Sigmoid colon (tissue), 7 donors: ENCODE results near the gene LRRC52. TPM values are rescaled to one million over a fixed set of nuclear protein-coding genes. Genes with fewer than 3 reads are reported as not detected.

Source experiments
- DNase-seq: peaks from one replicate; pipeline ENCODE4 v3.0.0-alpha.2; 2019
- H3K27ac ChIP-seq, 4 donors: fragments of 200-600 bp; sonication (generic); one replicate each; pipeline ENCODE4 v1.5.1; 2016 to 2019; ENCODE audit warnings: mild to moderate bottlenecking in 1 of 4
- H3K27me3 ChIP-seq, 3 donors: fragments of 200-600 bp; sonication (generic); one replicate each; pipeline ENCODE4 v1.5.1; 2019; ENCODE audit warnings: mild to moderate bottlenecking in 1 of 3
- H3K36me3 ChIP-seq, 4 donors: fragments of 200-600 bp; sonication (generic); one replicate each; pipeline ENCODE4 v1.5.1; 2016 to 2019
- H3K4me1 ChIP-seq, 4 donors: fragments of 200-600 bp; sonication (generic); one replicate each; pipeline ENCODE4 v1.5.1; 2017 to 2019
- H3K4me3 ChIP-seq, 4 donors: fragments of 200-600 bp; sonication (generic); one replicate each; pipeline ENCODE4 v1.5.1; 2017 to 2019; ENCODE audit warnings: mild to moderate bottlenecking in 2 of 4, moderate library complexity in 1 of 4
- H3K9me3 ChIP-seq, 4 donors: fragments of 200-600 bp in 3 of 4; sonication (generic) in 3 of 4; one replicate each; pipeline versions ENCODE4 v1.5.1 to v1.6.1; 2013 to 2019
- EP300 ChIP-seq, 4 donors: sonication (generic); formaldehyde crosslinking; IDR thresholded peaks; one replicate each; pipeline ENCODE4 v1.6.1; 2017; ENCODE audit warnings: antibody characterized with exemption in 4 of 4
- POLR2A ChIP-seq, 2 donors: fragments of 450-650 bp; IDR thresholded peaks; one replicate each; pipeline ENCODE4 v1.6.1; 2016; ENCODE audit warnings: antibody characterized with exemption in 2 of 2, mild to moderate bottlenecking in 2 of 2, moderate library complexity in 2 of 2
- POLR2AphosphoS5 ChIP-seq, 4 donors: sonication (generic); formaldehyde crosslinking; IDR thresholded peaks; one replicate each; pipeline ENCODE4 v1.6.1; 2017; ENCODE audit warnings: antibody characterized with exemption in 4 of 4
- WGBS, 2 donors: extraction: QIAGEN DNeasy Blood & Tissue Kit; methylation state at CpG; one replicate each; pipeline ENCODE4 v1.1.7; 2013; 5-methylcytosine and 5-hydroxymethylcytosine counted together
- intact Hi-C: fragments of 100-400 bp; cut with DNase I; formaldehyde crosslinking; loops from one replicate; pipeline ENCODE4 v1.15.1; 2023
- polyA plus RNA-seq, 3 donors: library from polyadenylated mRNA; stranded (reverse); fragments of 200-250 nt; gene quantifications; one replicate each; pipeline ENCODE4 v1.2.3, GENCODE V29; 2013
- total RNA-seq, 4 donors: library from RNA; depleted of rRNA; stranded (reverse); fragments of >200 nt; gene quantifications; one replicate each; pipeline ENCODE4 v1.1.0, GENCODE V29; 2016
- TF ChIP-seq, protein P1 (sequence below), 4 experiments: fragments of 450-650 bp in 3 of 4; fragments of 200-600 bp in 1 of 4; IDR thresholded peaks; one replicate each; pipeline ENCODE4 v1.5.1; 2016 to 2019; ENCODE audit warnings: antibody characterized with exemption in 4 of 4, mild to moderate bottlenecking in 3 of 4, moderate library complexity in 2 of 4
- donor health status: healthy with polysubstance abuse.
- donor health status: Bipolar disorder and iron deficiency.
- donor health status: healthy.

The LRRC52 gene
- total and polyA plus RNA-seq, 7 donors = not detected

DNA sequence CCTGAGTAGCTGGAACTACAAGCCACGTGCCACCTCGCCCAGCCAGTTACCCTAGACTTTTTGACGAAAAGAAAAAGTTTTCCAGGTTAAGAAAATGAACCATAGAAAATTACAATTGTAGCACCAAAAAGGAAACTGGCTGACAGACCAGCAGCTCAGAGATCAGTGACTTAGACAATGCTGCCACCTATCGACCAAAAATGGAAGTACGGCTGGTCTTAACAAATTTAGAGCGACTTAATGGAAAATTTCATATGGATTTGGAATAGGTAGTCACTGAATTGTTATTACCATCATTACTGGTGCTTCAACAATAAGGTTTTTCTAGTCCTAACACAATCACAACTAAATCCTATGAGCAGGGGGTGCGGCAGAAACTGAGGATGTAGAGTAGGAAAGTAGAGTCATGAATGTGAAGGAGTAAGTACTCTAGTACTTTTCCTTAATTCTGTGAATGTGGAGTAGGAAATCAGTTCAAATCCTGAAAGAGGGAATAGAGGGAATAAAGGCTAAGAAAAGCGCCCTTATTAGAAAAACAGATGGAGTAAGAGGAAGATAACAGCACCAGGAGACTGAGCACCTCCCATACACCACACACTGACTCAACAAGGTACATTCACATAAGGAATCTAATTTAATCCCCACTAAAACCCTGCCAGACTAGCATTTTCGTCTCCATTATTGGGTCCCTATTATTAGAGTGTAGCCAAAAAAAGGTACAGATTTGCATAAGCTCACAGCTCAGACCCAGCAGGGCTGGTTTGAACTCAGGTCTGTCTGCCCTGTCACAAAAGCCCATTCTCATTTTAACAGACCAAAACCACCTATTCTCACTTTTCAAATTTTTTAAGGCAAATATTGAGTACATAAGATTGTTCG, 49.4 kb downstream of the LRRC52 start:
- Histone ChIP-seq H3K4me1 (peaks cover 0 to 5% (median 2%) of the 10 kb centered on the region in 4 donors), H3K4me3 (no peak overlapping the region), H3K36me3 (no peaks in the 10 kb centered on the region), H3K9me3 (no peaks in the 10 kb centered on the region), H3K27me3 (peaks cover 0 to 11% (median 0%) of the 10 kb centered on the region in 3 donors), H3K27ac (no peak overlapping the region)
- TF ChIP-seq EP300 (IDR thresholded peaks at IDR 0.05) = no peak
- TF ChIP-seq, protein P1, sequence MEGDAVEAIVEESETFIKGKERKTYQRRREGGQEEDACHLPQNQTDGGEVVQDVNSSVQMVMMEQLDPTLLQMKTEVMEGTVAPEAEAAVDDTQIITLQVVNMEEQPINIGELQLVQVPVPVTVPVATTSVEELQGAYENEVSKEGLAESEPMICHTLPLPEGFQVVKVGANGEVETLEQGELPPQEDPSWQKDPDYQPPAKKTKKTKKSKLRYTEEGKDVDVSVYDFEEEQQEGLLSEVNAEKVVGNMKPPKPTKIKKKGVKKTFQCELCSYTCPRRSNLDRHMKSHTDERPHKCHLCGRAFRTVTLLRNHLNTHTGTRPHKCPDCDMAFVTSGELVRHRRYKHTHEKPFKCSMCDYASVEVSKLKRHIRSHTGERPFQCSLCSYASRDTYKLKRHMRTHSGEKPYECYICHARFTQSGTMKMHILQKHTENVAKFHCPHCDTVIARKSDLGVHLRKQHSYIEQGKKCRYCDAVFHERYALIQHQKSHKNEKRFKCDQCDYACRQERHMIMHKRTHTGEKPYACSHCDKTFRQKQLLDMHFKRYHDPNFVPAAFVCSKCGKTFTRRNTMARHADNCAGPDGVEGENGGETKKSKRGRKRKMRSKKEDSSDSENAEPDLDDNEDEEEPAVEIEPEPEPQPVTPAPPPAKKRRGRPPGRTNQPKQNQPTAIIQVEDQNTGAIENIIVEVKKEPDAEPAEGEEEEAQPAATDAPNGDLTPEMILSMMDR (IDR thresholded peaks at IDR 0.05) = peak; percentile 82 to 92 (median 89)
- peak; percentile 75 for DNase-seq
- intact Hi-C loops = loop anchor here (1.0 to 10.0 kb wide), 4 partner anchors 200 to 572 kb away; partner anchors contain the start of gene FAM78B
- 0 to 6% methylated on average over 10 of the region's 10 CpGs for WGBS, 2 donors

DNA sequence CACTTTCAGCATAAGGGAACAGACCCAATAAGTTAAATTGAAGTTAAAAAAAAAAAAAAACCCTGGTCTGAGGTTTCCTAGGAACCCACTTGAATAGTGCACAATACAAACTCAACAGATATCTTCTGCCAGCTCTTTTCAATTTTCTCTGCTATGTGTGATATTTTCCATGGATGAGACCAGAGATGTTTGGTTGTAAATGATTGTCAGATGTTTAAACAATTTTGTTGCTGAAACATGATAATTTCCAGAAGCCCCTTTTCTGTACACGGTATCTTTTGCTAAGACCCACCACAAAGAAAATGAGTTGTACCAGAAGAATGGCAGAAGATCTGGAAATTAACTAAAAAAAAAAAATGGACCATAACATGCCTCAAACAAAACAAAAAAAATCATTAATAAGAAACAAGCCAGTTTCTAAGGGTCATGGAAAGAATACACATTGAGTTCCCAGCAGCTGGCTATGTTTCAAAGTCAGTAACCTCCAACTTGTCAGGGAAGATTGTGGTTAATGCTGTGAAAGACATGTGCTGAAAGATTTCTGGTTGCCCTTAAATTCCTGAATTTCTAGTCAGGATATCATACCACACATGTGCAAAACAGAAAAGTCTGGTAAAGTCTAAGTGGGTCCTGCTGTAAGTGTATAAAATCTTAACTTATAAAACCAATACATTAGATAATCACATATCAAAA, 51.6 kb downstream of the LRRC52 start:
- peaks cover 0 to 11% (median 0%) of the 10 kb centered on the region in 3 donors for H3K27me3 ChIP-seq
- peaks cover 0 to 12% (median 5%) of the 10 kb centered on the region in 4 donors for H3K4me1 ChIP-seq
- H3K4me3 ChIP-seq = no peak overlapping the region
- H3K9me3 ChIP-seq = no peaks in the 10 kb centered on the region
- TF ChIP-seq EP300 (IDR thresholded peaks at IDR 0.05) (no peak), POLR2AphosphoS5 (IDR thresholded peaks at IDR 0.05) (no peak), POLR2A (IDR thresholded peaks at IDR 0.05) (no peak)
- TF ChIP-seq, protein P1 (IDR thresholded peaks at IDR 0.05) = no peak
- no peak for DNase-seq
- intact Hi-C loops = loop anchor here (10.0 kb wide), 1 partner anchor 569 kb away; the partner anchor contains the start of gene FAM78B
- H3K36me3 ChIP-seq = no peaks in the 10 kb centered on the region
- H3K27ac ChIP-seq = no peak overlapping the region
- WGBS, 2 donors = 61 to 70% methylated on average over 1 of the region's 1 CpG

DNA sequence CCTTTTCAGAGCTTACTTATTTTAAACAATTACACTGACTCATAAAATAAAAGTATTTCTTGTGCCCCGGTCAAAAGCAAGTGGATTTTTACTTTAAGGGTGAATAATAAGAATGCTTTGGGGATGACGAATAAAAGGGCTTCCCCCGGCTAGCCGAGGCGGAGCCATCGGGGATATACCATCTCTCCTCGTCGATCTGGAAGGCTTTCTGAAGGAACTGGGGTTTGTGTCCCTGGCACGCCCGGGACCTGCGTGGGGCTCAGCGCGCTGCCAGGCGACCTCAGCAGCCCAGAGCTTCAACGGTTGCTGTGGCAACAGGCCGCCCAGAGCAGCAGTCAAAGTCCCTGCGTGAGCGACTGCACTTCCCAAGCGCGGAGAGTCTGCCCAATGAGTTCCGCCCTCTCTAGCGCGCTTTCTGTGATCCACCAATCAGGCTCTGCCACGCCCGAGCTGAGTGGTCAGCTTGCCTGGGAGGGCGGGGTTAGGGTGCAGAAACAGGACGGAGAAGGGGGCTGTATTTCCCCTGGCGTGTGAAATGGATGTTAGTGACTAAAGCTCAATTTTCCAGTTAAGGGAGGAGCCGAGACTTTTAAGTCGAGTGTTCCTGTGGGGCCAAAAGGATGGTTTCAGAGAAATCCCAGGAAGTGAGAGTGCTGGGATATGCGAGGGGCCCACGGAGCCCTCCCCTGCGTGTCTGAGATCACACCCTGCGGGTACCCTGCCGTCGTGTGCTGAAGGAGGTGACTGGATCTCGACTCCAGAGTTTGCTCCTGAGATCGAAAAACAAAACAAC, 54.3 kb downstream of the LRRC52 start:
- Histone ChIP-seq H3K4me1 (peaks cover 0 to 12% (median 5%) of the 10 kb centered on the region in 4 donors), H3K27ac (peak overlapping the region; percentile 66 to 76 (median 74)), H3K36me3 (no peaks in the 10 kb centered on the region), H3K27me3 (peaks cover 0 to 11% (median 0%) of the 10 kb centered on the region in 3 donors), H3K9me3 (no peaks in the 10 kb centered on the region), H3K4me3 (peak overlapping the region; percentile 50 to 57 (median 53))
- intact Hi-C loops = loop anchor here (1.0 to 10.0 kb wide), 2 partner anchors 33 to 567 kb away; partner anchors contain the start of genes FAM78B and MGST3
- peak in 1 of 2 donors; percentile 39 for TF ChIP-seq POLR2A (IDR thresholded peaks at IDR 0.05)
- no peak for TF ChIP-seq EP300 (IDR thresholded peaks at IDR 0.05)
- TF ChIP-seq, protein P1 (IDR thresholded peaks at IDR 0.05) = no peak
- TF ChIP-seq POLR2AphosphoS5 (IDR thresholded peaks at IDR 0.05) = peak in 3 of 4 donors; percentile 39 to 71 (median 70)
- whole genome bisulfite sequencing, 2 donors = 0 to 1% methylated on average over 38 of the region's 38 CpGs
- peak; percentile 98 for DNase-seq

DNA sequence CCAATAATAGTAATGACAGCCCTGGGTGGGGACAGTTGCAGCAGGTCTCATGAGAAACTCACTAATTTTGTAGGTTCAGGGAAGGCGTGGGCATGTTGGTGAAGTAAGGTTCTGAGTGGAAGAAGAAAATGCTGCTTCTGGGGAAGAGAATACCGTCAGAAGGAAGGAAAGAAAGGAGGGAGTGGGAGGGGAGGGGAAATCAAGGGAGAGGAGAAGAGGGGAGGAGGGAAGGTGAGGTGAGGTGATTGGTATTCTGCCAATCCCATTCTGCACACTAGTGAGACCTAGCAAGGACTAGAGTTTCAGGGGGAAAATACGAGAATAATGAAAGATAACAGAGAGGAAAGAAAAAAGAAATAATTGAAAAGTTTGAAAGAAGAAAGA, 54.9 kb downstream of the LRRC52 start:
- Histone ChIP-seq H3K36me3 (no peaks in the 10 kb centered on the region), H3K9me3 (no peaks in the 10 kb centered on the region), H3K4me3 (peak overlapping the region; percentile 50 to 57 (median 53)), H3K27ac (peak overlapping the region; percentile 66 to 76 (median 74)), H3K4me1 (peaks cover 0 to 12% (median 5%) of the 10 kb centered on the region in 4 donors), H3K27me3 (peaks cover 0 to 6% (median 0%) of the 10 kb centered on the region in 3 donors)
- intact Hi-C loops = loop anchor here (1.0 to 10.0 kb wide), 2 partner anchors 33 to 566 kb away; partner anchors contain the start of genes FAM78B and MGST3
- TF ChIP-seq, protein P1 (IDR thresholded peaks at IDR 0.05) = no peak
- TF ChIP-seq EP300 (IDR thresholded peaks at IDR 0.05) (no peak), POLR2A (IDR thresholded peaks at IDR 0.05) (no peak), POLR2AphosphoS5 (IDR thresholded peaks at IDR 0.05) (no peak)
- no peak for DNase-seq
- 6 to 24% methylated on average over 3 of the region's 3 CpGs for WGBS, 2 donors
